GM23338 (cell line): ENCODE measurements around the gene ATF7. TPM values are rescaled to one million over a fixed set of nuclear protein-coding genes. Genes with fewer than 3 reads are reported as not detected.

Source experiments
- ATAC-seq: fragments of 200-7000 bp; cut with Tn5 transposase; 3 replicates; pipeline ENCODE4 v1.9.1; 2020
- DNase-seq: peaks from one replicate; pipeline ENCODE4 v3.0.0-alpha.2; 2015; ENCODE audit warnings: low spot score
- H2AFZ ChIP-seq: fragments of 200-600 bp; sonication (generic); 2 replicates; pipeline ENCODE4 v1.8.0; 2016; ENCODE audit warnings: antibody characterized with exemption, mild to moderate bottlenecking, moderate library complexity
- H3F3A ChIP-seq: fragments of 200-600 bp; sonication (generic); replicated peaks from 2 replicates; pipeline ENCODE4 v1.8.0; 2017; ENCODE audit warnings: antibody characterized with exemption, mixed run types, low read depth
- H3K27ac ChIP-seq: fragments of 200-600 bp; sonication (generic); 2 replicates; pipeline ENCODE4 v1.6.1; 2016; ENCODE audit warnings: low read depth
- H3K27me3 ChIP-seq: fragments of 200-600 bp; sonication (generic); 2 replicates; pipeline ENCODE4 v1.8.0; 2016; ENCODE audit warnings: mild to moderate bottlenecking, mixed run types, moderate library complexity; ENCODE audit not compliant: insufficient read depth
- H3K36me3 ChIP-seq: fragments of 200-600 bp; sonication (generic); 2 replicates; pipeline ENCODE4 v1.8.0; 2016; ENCODE audit warnings: mild to moderate bottlenecking; ENCODE audit not compliant: insufficient read depth
- H3K4me1 ChIP-seq: fragments of 200-600 bp; sonication (generic); 2 replicates; pipeline ENCODE4 v1.8.0; 2016; ENCODE audit warnings: mild to moderate bottlenecking, moderate library complexity; ENCODE audit not compliant: insufficient read depth
- H3K4me2 ChIP-seq: fragments of 200-600 bp; sonication (generic); 2 replicates; pipeline ENCODE4 v1.7.1; 2017; ENCODE audit warnings: mixed run types
- H3K4me3 ChIP-seq: fragments of 200-600 bp; sonication (generic); 2 replicates; pipeline ENCODE4 v1.6.1; 2016; ENCODE audit warnings: mixed run types
- H3K79me2 ChIP-seq: fragments of 200-600 bp; sonication (generic); replicated peaks from 2 replicates; pipeline ENCODE4 v1.8.0; 2017; ENCODE audit warnings: mild to moderate bottlenecking; ENCODE audit not compliant: insufficient read depth
- H3K9me2 ChIP-seq: fragments of 200-600 bp; sonication (generic); 2 replicates; pipeline ENCODE4 v1.8.0; 2017; ENCODE audit not compliant: insufficient read depth
- H4K20me1 ChIP-seq: fragments of 200-600 bp; sonication (generic); replicated peaks from 2 replicates; pipeline ENCODE4 v1.8.0; 2017; ENCODE audit warnings: mild to moderate bottlenecking; ENCODE audit not compliant: insufficient read depth
- H3K27ac Mint-ChIP-seq: 2 replicates; pipeline ENCODE4 v1.8.0; 2020; ENCODE audit warnings: inconsistent platforms, mild to moderate bottlenecking, moderate library complexity, mixed read lengths
- H3K27me3 Mint-ChIP-seq: 3 replicates; pipeline ENCODE4 v1.8.0; 2022; ENCODE audit warnings: low read depth, mild to moderate bottlenecking, moderate library complexity, mixed read lengths, inconsistent platforms; ENCODE audit not compliant: insufficient read depth, poor library complexity
- H3K36me3 Mint-ChIP-seq: 3 replicates; pipeline ENCODE4 v1.8.0; 2021; ENCODE audit warnings: low read depth, mild to moderate bottlenecking, inconsistent platforms, moderate library complexity, mixed read lengths
- H3K4me1 Mint-ChIP-seq: 3 replicates; pipeline ENCODE4 v1.8.0; 2020; ENCODE audit warnings: mild to moderate bottlenecking, inconsistent platforms, mixed read lengths
- H3K4me3 Mint-ChIP-seq: 3 replicates; pipeline ENCODE4 v1.8.0; 2021; ENCODE audit warnings: moderate library complexity, mild to moderate bottlenecking, inconsistent platforms, mixed read lengths
- H3K9me3 Mint-ChIP-seq: 3 replicates; pipeline ENCODE4 v1.8.0; 2020; ENCODE audit warnings: moderate library complexity, mild to moderate bottlenecking, inconsistent platforms, mixed read lengths
- CREB1 ChIP-seq: fragments of 250-450 bp; sonication (Bioruptor Pico); IDR thresholded peaks from 2 replicates; pipeline ENCODE4 v1.5.0; 2020; ENCODE audit warnings: low read depth, mild to moderate bottlenecking, moderate library complexity
- ETS1 ChIP-seq: IDR thresholded peaks from 2 replicates; pipeline ENCODE4 v1.6.1; 2016; ENCODE audit warnings: antibody characterized with exemption
- EZH2phosphoT487 ChIP-seq: fragments of 200-600 bp; sonication (generic); IDR thresholded peaks from one replicate; pipeline ENCODE4 v1.8.1; 2018; ENCODE audit warnings: antibody characterized with exemption; ENCODE audit not compliant: unreplicated experiment
- JUNB ChIP-seq: IDR thresholded peaks from one replicate; pipeline ENCODE4 v1.6.1; 2016; ENCODE audit warnings: antibody characterized with exemption; ENCODE audit not compliant: unreplicated experiment
- POLR2AphosphoS5 ChIP-seq: IDR thresholded peaks from 2 replicates; pipeline ENCODE4 v1.6.1; 2016; ENCODE audit warnings: antibody characterized with exemption, low read depth
- STAT1 ChIP-seq: IDR thresholded peaks from one replicate; pipeline ENCODE4 v1.6.1; 2016; ENCODE audit warnings: antibody characterized with exemption; ENCODE audit not compliant: unreplicated experiment
- ZNF114 ChIP-seq: fragments of 250-450 bp; sonication (Bioruptor Pico); IDR thresholded peaks from 2 replicates; pipeline ENCODE4 v1.5.0; 2020; ENCODE audit warnings: mild to moderate bottlenecking, moderate library complexity
- ZNF331 ChIP-seq: fragments of 250-450 bp; sonication (Bioruptor Pico); IDR thresholded peaks from 2 replicates; pipeline ENCODE4 v1.5.0; 2020; ENCODE audit warnings: low read depth, mild to moderate bottlenecking, moderate library complexity
- polyA plus RNA-seq: library from polyadenylated mRNA; unstranded; fragments of >200 nt; fragmentation: Nextera tagmentation; extraction: Ambion mirVana; gene quantifications from 2 replicates; pipeline ENCODE4 v1.2.1, GENCODE V29; 2016
- total RNA-seq: library from RNA; depleted of rRNA; stranded (reverse); fragments of >200 nt; shearing (Covaris generic); gene quantifications from 2 replicates; pipeline ENCODE4 v1.2.3, GENCODE V29; 2014
- TF ChIP-seq, protein P1 (sequence below): fragments of 250-450 bp; sonication (Bioruptor Pico); IDR thresholded peaks from 2 replicates; pipeline ENCODE4 v1.5.0; 2020; ENCODE audit warnings: mild to moderate bottlenecking, moderate library complexity
- TF ChIP-seq, protein P2 (sequence below): IDR thresholded peaks from one replicate; pipeline ENCODE4 v1.6.1; 2018; ENCODE audit warnings: antibody characterized with exemption; ENCODE audit not compliant: unreplicated experiment

The ATF7 gene
- total and polyA plus RNA-seq, 2 experiments from 2014 or later, result 13.9 to 16.3 TPM

- TF ChIP-seq ZNF114 (no peak), ZNF331 (CRISPR knock-in tag) (no peak), STAT1 (no peak), POLR2AphosphoS5 (no peak), CREB1 (CRISPR knock-in tag) (no peak), JUNB (no peak), EZH2phosphoT487 (no peak)
- TF ChIP-seq, protein P1, sequence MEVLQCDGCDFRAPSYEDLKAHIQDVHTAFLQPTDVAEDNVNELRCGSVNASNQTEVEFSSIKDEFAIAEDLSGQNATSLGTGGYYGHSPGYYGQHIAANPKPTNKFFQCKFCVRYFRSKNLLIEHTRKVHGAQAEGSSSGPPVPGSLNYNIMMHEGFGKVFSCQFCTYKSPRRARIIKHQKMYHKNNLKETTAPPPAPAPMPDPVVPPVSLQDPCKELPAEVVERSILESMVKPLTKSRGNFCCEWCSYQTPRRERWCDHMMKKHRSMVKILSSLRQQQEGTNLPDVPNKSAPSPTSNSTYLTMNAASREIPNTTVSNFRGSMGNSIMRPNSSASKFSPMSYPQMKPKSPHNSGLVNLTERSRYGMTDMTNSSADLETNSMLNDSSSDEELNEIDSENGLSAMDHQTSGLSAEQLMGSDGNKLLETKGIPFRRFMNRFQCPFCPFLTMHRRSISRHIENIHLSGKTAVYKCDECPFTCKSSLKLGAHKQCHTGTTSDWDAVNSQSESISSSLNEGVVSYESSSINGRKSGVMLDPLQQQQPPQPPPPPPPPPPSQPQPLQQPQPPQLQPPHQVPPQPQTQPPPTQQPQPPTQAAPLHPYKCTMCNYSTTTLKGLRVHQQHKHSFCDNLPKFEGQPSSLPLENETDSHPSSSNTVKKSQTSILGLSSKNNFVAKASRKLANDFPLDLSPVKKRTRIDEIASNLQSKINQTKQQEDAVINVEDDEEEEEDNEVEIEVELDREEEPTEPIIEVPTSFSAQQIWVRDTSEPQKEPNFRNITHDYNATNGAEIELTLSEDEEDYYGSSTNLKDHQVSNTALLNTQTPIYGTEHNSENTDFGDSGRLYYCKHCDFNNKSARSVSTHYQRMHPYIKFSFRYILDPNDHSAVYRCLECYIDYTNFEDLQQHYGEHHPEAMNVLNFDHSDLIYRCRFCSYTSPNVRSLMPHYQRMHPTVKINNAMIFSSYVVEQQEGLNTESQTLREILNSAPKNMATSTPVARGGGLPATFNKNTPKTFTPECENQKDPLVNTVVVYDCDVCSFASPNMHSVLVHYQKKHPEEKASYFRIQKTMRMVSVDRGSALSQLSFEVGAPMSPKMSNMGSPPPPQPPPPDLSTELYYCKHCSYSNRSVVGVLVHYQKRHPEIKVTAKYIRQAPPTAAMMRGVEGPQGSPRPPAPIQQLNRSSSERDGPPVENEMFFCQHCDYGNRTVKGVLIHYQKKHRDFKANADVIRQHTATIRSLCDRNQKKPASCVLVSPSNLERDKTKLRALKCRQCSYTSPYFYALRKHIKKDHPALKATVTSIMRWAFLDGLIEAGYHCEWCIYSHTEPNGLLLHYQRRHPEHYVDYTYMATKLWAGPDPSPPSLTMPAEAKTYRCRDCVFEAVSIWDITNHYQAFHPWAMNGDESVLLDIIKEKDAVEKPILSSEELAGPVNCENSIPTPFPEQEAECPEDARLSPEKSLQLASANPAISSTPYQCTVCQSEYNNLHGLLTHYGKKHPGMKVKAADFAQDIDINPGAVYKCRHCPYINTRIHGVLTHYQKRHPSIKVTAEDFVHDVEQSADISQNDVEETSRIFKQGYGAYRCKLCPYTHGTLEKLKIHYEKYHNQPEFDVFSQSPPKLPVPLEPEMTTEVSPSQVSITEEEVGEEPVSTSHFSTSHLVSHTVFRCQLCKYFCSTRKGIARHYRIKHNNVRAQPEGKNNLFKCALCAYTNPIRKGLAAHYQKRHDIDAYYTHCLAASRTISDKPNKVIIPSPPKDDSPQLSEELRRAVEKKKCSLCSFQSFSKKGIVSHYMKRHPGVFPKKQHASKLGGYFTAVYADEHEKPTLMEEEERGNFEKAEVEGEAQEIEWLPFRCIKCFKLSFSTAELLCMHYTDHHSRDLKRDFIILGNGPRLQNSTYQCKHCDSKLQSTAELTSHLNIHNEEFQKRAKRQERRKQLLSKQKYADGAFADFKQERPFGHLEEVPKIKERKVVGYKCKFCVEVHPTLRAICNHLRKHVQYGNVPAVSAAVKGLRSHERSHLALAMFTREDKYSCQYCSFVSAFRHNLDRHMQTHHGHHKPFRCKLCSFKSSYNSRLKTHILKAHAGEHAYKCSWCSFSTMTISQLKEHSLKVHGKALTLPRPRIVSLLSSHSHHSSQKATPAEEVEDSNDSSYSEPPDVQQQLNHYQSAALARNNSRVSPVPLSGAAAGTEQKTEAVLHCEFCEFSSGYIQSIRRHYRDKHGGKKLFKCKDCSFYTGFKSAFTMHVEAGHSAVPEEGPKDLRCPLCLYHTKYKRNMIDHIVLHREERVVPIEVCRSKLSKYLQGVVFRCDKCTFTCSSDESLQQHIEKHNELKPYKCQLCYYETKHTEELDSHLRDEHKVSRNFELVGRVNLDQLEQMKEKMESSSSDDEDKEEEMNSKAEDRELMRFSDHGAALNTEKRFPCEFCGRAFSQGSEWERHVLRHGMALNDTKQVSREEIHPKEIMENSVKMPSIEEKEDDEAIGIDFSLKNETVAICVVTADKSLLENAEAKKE, result no peak
Measured at GRCh38 chr12:53603804-53604203, 22.4 kb downstream of the ATF7 start (continued).

DNA sequence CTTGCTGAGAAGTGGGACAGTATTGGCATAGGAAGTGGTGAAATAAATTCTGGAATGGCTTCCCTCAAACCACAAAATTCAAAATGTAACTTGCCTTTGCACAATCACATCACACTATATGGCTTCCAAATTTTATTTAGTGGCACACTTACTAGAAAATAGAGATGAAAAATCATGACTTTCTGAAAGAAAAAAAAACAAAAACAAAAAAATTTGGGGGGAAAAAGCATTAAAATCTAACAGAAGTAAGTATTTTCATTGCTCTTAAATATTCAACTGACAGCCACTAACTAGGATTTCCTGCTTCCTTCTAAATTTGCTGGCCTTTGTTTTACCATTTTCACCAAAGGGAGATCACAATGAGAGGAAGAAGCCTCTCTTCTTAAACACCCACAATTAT lies 23.0 kb downstream of the ATF7 start:
- Histone ChIP-seq H3K27me3 (no peaks in the 10 kb centered on the region), H3K9me2 (no peaks in the 10 kb centered on the region), H3K36me3 (no peaks in the 10 kb centered on the region), H3K27ac (peak overlapping the region; percentile 47; the same call in 1 of the 2 replicates), H3K4me3 (no peak overlapping the region), H3K4me2 (no peak overlapping the region; the same call in 1 of the 2 replicates), H3K79me2 (no peaks in the 10 kb centered on the region), H3F3A (no peaks in the 10 kb centered on the region), H4K20me1 (no peaks in the 10 kb centered on the region), H3K4me1 (peaks cover 30% of the 10 kb centered on the region), H2AFZ (no peak overlapping the region)
- Mint-ChIP-seq H3K36me3 (no peaks in the 10 kb centered on the region), H3K9me3 (no peaks in the 10 kb centered on the region), H3K27me3 (peaks cover 7% of the 10 kb centered on the region), H3K4me1 (peaks cover 31% of the 10 kb centered on the region), H3K4me3 (no peak overlapping the region), H3K27ac (peak overlapping the region; percentile 79)
- ATAC-seq (no peak), DNase-seq (peak; percentile 26)
- TF ChIP-seq CREB1 (CRISPR knock-in tag) (no peak), EZH2phosphoT487 (no peak), ZNF331 (CRISPR knock-in tag) (no peak), ZNF114 (no peak), ETS1 (no peak), POLR2AphosphoS5 (no peak)
- TF ChIP-seq, protein P2, sequence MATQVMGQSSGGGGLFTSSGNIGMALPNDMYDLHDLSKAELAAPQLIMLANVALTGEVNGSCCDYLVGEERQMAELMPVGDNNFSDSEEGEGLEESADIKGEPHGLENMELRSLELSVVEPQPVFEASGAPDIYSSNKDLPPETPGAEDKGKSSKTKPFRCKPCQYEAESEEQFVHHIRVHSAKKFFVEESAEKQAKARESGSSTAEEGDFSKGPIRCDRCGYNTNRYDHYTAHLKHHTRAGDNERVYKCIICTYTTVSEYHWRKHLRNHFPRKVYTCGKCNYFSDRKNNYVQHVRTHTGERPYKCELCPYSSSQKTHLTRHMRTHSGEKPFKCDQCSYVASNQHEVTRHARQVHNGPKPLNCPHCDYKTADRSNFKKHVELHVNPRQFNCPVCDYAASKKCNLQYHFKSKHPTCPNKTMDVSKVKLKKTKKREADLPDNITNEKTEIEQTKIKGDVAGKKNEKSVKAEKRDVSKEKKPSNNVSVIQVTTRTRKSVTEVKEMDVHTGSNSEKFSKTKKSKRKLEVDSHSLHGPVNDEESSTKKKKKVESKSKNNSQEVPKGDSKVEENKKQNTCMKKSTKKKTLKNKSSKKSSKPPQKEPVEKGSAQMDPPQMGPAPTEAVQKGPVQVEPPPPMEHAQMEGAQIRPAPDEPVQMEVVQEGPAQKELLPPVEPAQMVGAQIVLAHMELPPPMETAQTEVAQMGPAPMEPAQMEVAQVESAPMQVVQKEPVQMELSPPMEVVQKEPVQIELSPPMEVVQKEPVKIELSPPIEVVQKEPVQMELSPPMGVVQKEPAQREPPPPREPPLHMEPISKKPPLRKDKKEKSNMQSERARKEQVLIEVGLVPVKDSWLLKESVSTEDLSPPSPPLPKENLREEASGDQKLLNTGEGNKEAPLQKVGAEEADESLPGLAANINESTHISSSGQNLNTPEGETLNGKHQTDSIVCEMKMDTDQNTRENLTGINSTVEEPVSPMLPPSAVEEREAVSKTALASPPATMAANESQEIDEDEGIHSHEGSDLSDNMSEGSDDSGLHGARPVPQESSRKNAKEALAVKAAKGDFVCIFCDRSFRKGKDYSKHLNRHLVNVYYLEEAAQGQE, result no peak
